ENCODE measurements around the gene DPYD. TPM values are rescaled to one million over a fixed set of nuclear protein-coding genes. Genes with fewer than 3 reads are reported as not detected.
A peak's percentile ranks its signal among the peaks of the same experiment; 100 is the strongest.

Gene DPYD
- total RNA-seq, 2 experiments from 2014 or later: 34.4 to 35.9 TPM

DNA sequence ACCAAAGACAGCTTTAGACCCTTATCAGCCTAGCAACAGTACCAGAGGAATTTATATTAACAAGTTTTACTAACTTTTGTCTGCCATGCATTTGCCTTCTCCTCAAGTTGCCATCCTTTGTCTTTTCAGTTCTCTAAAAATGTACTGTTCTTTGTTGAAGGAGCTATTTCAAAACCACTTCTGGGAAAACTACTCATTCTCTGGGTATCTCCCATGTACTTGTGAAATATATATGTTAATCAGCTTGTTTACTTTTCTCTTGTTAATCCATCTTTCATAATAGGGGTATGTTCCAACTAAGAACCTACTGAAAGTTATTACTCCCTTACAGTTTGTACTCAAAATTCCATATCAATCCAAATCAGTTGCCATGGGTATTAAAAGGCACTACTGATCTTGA, 16.3 kb downstream of the DPYD start:
- intact Hi-C loops (cut with DNase I, micrococcal nuclease): no loop called here
- Mint-ChIP-seq H3K9me3 (no peaks in the 10 kb centered on the region), H3K4me1 (ENCODE audit: low read depth) (peaks cover 48% of the 10 kb centered on the region), H3K27ac (no peak overlapping the region), H3K36me3 (ENCODE audit: low read depth) (peaks cover 8% of the 10 kb centered on the region), H3K27me3 (no peaks in the 10 kb centered on the region), H3K4me3 (no peak overlapping the region)
- Histone ChIP-seq H3K4me3 (ENCODE audit: low read length) (no peak overlapping the region), H3K4me1 (ENCODE audit: insufficient read depth, low read length) (peaks cover 2% of the 10 kb centered on the region), H3K9me3 (ENCODE audit: control insufficient read depth in 1 of 2, insufficient read depth in 1 of 2, low read length in 2 of 2) (no peaks in the 10 kb centered on the region), H3K36me3 (ENCODE audit: insufficient read depth, low read length) (peaks cover 6% of the 10 kb centered on the region), H3K27me3 (ENCODE audit: control insufficient read depth in 1 of 2, insufficient read depth in 2 of 2, low read length in 2 of 2) (no peaks in the 10 kb centered on the region), H3K27ac (ENCODE audit: low read depth in 1 of 2, low read length in 2 of 2) (no peak overlapping the region)
- peak in 2 of 14 experiments; percentile 27 to 29 for DNase-seq
- ChIA-PET POLR2A (no interaction called here), CTCF (no interaction called here)
- ATAC-seq (ENCODE audit: poor library complexity): no peak
- no peak for TF ChIP-seq CTCF (IDR thresholded peaks at IDR 0.05)

- peaks cover 17% of the 10 kb centered on the region for H3K36me3 Mint-ChIP-seq (ENCODE audit: low read depth)
- ATAC-seq (ENCODE audit: poor library complexity) (no peak), DNase-seq (no peak)
- Histone ChIP-seq H3K9me3 (ENCODE audit: control insufficient read depth in 1 of 2, insufficient read depth in 1 of 2, low read length in 2 of 2) (peaks cover 0 to 8% of the 10 kb centered on the region in 2 experiments), H3K36me3 (ENCODE audit: insufficient read depth, low read length) (peaks cover 7% of the 10 kb centered on the region), H3K27me3 (ENCODE audit: control insufficient read depth in 1 of 2, insufficient read depth in 2 of 2, low read length in 2 of 2) (no peaks in the 10 kb centered on the region), H3K4me3 (ENCODE audit: low read length) (no peak overlapping the region), H3K4me1 (ENCODE audit: insufficient read depth, low read length) (peaks cover 2% of the 10 kb centered on the region), H3K27ac (ENCODE audit: low read depth in 1 of 2, low read length in 2 of 2) (no peak overlapping the region)
- H3K27ac Mint-ChIP-seq: no peak overlapping the region
- H3K9me3 Mint-ChIP-seq: peaks cover 2% of the 10 kb centered on the region
- H3K27me3 Mint-ChIP-seq: no peaks in the 10 kb centered on the region
- ChIA-PET CTCF (interaction anchor here (0.6 kb wide), 1 partner anchor 952 kb away, joined by 3 read pairs; no protein-coding TSS in a partner anchor), POLR2A (no interaction called here)
- peaks cover 48% of the 10 kb centered on the region for H3K4me1 Mint-ChIP-seq (ENCODE audit: low read depth)
- no peak overlapping the region for H3K4me3 Mint-ChIP-seq
- TF ChIP-seq CTCF (IDR thresholded peaks at IDR 0.05): no peak
- intact Hi-C loops (cut with DNase I, micrococcal nuclease): no loop called here
Measured at GRCh38 chr1:97903626-97904025, 17.2 kb downstream of the DPYD start.

DNA sequence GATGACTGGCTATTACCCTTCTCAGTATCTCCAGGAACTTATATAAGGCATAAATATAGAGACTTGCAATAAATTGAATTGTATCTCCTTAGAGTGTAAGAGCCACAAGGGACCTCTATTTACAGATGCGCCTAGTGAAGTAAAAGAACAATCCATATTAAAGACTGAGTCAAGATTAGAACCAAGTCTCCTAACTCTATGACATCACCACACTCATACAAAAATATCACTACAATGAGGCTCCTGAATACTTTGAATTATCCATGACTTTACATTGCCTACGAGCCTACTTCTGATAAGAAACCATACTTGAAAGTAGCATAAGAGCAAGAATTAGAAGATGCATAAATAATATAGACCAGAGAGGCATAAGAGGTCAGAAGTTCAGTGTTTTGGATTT, 18.8 kb downstream of the DPYD start:
- no peak overlapping the region for H3K4me3 Mint-ChIP-seq
- H3K4me1 ChIP-seq (ENCODE audit: insufficient read depth, low read length): peaks cover 2% of the 10 kb centered on the region
- peaks cover 21% of the 10 kb centered on the region for H3K36me3 Mint-ChIP-seq (ENCODE audit: low read depth)
- no peaks in the 10 kb centered on the region for H3K27me3 Mint-ChIP-seq
- peaks cover 7% of the 10 kb centered on the region for H3K36me3 ChIP-seq (ENCODE audit: insufficient read depth, low read length)
- peaks cover 0 to 9% of the 10 kb centered on the region in 2 experiments for H3K9me3 ChIP-seq (ENCODE audit: control insufficient read depth in 1 of 2, insufficient read depth in 1 of 2, low read length in 2 of 2)
- peaks cover 53% of the 10 kb centered on the region for H3K4me1 Mint-ChIP-seq (ENCODE audit: low read depth)
- no peak for DNase-seq
- H3K27ac Mint-ChIP-seq: no peak overlapping the region
- H3K27ac ChIP-seq (ENCODE audit: low read depth in 1 of 2, low read length in 2 of 2): no peak overlapping the region
- H3K4me3 ChIP-seq (ENCODE audit: low read length): no peak overlapping the region
- no peak for TF ChIP-seq CTCF (IDR thresholded peaks at IDR 0.05)
- no peaks in the 10 kb centered on the region for H3K27me3 ChIP-seq (ENCODE audit: control insufficient read depth in 1 of 2, insufficient read depth in 2 of 2, low read length in 2 of 2)
- ChIA-PET CTCF (no interaction called here), POLR2A (interaction anchor here (2.0 kb wide), 1 partner anchor 18 kb away, joined by 7 read pairs; the partner anchor contains the start of gene DPYD)
- intact Hi-C loops (cut with DNase I, micrococcal nuclease): no loop called here
- peaks cover 2% of the 10 kb centered on the region for H3K9me3 Mint-ChIP-seq
- ATAC-seq (ENCODE audit: poor library complexity): no peak

Measured in CD4-positive, alpha-beta T cell (primary cell).